ENCODE measurements around the gene KCNQ4. TPM values are rescaled to one million over a fixed set of nuclear protein-coding genes. Genes with fewer than 3 reads are reported as not detected.

The KCNQ4 gene
- total and polyA plus RNA-seq, 12 donors = 1.0 to 3.4 (median 2.1) TPM

DNA sequence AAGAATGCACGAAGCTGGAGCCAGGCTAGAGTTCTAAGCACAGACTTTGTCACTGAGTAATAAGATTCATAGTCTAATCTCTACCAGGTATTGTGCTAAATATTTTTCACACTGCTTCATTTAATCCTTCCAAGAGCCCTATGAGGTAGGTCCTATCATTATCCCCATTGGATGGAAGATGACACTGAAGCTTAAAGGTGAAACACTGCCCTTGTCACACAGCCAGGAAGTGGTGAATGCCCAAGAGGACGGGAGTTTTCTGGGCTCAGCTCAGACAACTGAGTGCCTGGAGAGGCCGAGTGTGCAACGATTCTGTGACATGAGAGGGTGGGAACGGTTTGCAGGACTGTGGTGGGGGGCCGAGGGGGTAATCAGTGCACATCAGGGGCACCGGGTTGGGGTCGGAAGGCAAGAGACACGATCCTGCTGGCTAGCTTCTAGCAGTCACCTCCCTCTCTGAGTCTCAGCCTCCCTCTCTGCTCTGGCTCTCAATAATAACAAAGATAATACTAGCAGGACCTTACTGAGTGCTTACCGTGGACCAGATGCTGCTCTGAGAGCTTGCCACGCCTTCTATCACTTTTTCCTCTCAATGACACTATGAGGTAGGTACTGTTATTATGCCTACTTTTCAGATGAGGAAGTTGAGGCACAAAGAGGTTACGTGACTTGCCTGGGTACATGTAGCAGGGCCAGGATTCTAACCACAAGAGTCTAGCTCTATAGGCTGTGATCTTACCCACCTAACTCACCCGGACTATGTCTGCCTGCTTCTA is 12.4 kb downstream of the KCNQ4 start:
- Histone ChIP-seq H3K4me3 (no peak overlapping the region), H3K36me3 (no peaks in the 10 kb centered on the region), H3K4me1 (peaks cover 11 to 41% (median 30%) of the 10 kb centered on the region in 9 donors), H3K27ac (no peak overlapping the region), H3K27me3 (no peaks in the 10 kb centered on the region), H3K9me3 (no peaks in the 10 kb centered on the region)
- 65 to 72% methylated on average over 13 of the region's 13 CpGs for WGBS, 2 donors
- DNase-seq (no peak), ATAC-seq (no peak)
- intact Hi-C loops (cut with DNase I) = no loop called here
- TF ChIP-seq, protein P1, sequence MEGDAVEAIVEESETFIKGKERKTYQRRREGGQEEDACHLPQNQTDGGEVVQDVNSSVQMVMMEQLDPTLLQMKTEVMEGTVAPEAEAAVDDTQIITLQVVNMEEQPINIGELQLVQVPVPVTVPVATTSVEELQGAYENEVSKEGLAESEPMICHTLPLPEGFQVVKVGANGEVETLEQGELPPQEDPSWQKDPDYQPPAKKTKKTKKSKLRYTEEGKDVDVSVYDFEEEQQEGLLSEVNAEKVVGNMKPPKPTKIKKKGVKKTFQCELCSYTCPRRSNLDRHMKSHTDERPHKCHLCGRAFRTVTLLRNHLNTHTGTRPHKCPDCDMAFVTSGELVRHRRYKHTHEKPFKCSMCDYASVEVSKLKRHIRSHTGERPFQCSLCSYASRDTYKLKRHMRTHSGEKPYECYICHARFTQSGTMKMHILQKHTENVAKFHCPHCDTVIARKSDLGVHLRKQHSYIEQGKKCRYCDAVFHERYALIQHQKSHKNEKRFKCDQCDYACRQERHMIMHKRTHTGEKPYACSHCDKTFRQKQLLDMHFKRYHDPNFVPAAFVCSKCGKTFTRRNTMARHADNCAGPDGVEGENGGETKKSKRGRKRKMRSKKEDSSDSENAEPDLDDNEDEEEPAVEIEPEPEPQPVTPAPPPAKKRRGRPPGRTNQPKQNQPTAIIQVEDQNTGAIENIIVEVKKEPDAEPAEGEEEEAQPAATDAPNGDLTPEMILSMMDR (IDR thresholded peaks at IDR 0.05) = no peak

DNA sequence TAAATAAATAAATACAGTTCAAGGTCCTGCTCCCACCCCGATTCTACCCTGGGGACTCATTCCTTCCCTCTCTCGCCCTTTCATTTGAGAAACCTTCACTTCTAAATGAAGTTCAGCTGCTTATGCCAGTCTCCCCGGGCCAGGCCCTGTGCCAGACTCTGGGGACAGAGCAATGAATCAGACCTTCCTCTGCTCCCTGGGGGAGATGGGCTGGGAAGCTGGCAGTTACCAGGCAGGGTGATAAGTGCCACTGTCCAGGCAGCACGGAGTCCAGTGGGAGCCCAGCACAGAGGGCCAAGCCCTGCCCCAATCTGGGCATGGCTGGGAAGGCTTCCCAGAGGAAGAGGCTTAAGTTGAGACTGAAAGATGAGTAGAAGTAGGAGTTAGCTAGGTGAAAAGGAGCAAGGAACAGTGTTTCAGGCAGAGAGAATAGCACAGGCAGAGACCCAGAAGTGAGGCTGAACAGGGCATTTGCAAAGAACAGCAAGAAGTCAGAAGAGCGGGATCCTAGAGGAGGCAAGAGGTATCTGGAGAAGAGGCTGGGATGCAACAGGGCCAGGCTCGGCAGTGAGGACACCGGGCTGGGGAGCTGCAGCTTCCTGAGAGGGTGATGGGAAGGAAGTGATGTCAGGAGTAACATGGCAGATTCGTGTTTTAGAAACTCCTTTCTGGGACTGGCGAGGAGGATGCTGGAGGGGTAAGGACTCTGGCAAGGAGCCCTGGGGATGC is 13.5 kb downstream of the KCNQ4 start:
- H3K9me3 ChIP-seq = no peaks in the 10 kb centered on the region
- H3K4me1 ChIP-seq = peaks cover 11 to 52% (median 37%) of the 10 kb centered on the region in 9 donors
- intact Hi-C loops (cut with DNase I) = no loop called here
- no peak overlapping the region for H3K4me3 ChIP-seq
- WGBS, 2 donors = 61 to 71% methylated on average over 9 of the region's 9 CpGs
- peak in 6 of 8 donors; percentile 54 to 92 (median 74) for ATAC-seq
- TF ChIP-seq, protein P1 (IDR thresholded peaks at IDR 0.05) = no peak
- no peaks in the 10 kb centered on the region for H3K27me3 ChIP-seq
- peak overlapping the region in 1 of 10 donors; percentile 21 for H3K27ac ChIP-seq
- peak; percentile 59 to 62 for DNase-seq
- no peaks in the 10 kb centered on the region for H3K36me3 ChIP-seq

DNA sequence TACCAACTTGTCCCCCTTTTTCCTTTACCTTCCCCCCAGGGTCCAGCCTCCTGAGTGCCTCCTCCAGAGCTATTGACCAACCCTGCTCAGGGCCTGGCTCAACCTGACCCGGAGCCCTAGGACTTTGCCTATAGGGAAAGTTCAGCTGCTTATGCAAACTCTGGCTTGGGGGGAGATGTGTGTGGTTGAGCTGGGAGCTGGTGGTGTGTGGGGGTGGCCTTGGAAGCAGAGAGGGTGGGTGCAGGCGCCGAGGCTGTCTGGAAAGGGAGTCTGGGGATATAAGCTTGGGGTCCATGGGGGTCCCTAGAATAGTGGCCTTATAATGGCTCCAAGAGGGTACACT is 14.1 kb downstream of the KCNQ4 start:
- 89 to 95% methylated on average over 3 of the region's 3 CpGs for WGBS, 2 donors
- Histone ChIP-seq H3K27me3 (no peaks in the 10 kb centered on the region), H3K4me1 (peaks cover 11 to 55% (median 37%) of the 10 kb centered on the region in 9 donors), H3K36me3 (no peaks in the 10 kb centered on the region), H3K27ac (no peak overlapping the region), H3K4me3 (no peak overlapping the region), H3K9me3 (no peaks in the 10 kb centered on the region)
- intact Hi-C loops (cut with DNase I) = no loop called here
- TF ChIP-seq, protein P1 (IDR thresholded peaks at IDR 0.05) = no peak
- DNase-seq (no peak), ATAC-seq (no peak)

DNA sequence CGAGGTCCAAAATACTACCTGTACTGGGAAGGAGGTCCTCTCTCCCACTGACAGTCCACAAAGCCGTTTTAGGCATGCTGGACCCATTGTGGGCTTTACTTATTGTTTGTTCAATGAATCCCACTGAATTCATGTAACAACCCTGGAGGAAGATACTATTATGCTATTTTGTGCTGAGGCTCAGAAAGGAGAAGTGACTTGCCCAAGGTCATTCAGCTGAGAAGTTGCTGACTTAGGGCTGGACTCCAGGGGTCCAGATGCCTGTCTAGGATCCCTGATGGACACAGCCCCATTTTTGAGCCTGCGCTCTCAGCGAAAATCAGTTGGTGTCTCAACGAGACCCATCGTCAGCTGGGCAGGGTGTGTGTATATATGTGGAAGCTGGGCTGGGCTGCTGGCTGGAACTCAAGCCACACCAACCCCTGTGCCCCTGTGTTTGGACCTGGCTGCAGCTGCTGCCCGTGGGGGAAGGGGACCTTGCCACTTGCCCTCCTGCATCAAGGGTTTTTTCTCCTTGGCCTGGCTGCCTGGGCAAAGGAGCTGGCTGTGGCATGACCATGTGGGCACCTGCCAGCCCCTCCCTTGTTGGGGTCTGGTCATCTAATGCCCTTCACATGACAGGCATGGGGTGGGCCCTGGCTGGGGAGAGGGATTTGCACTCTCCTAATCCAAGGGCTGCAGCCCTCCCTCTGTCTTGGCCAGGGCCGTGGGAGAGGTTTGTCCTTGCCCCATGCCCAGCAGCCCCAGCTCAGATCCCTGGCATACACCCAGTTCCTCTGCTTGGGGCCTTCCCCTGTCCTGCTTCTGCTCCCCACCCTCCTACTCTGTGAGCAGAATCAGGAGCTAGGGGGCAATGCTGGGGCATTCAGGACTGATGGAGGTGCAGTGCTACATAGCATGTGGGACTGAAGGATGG is 15.0 kb downstream of the KCNQ4 start:
- ATAC-seq (peak in 3 of 8 donors; percentile 1 to 27 (median 15)), DNase-seq (no peak)
- H3K36me3 ChIP-seq = no peaks in the 10 kb centered on the region
- no peak overlapping the region for H3K27ac ChIP-seq
- no peaks in the 10 kb centered on the region for H3K27me3 ChIP-seq
- TF ChIP-seq, protein P1 (IDR thresholded peaks at IDR 0.05) = no peak
- no peaks in the 10 kb centered on the region for H3K9me3 ChIP-seq
- H3K4me3 ChIP-seq = no peak overlapping the region
- intact Hi-C loops (cut with DNase I) = no loop called here
- WGBS, 2 donors = 81 to 90% methylated on average over 8 of the region's 8 CpGs
- H3K4me1 ChIP-seq = peaks cover 11 to 56% (median 37%) of the 10 kb centered on the region in 9 donors
